ENCODE data around the gene MRNIP.

The MRNIP gene

GRCh38 chr5:179817890-179818745 lies 40.5 kb downstream of the MRNIP start:
- peak overlapping the region; percentile 10 for H3K4me3 ChIP-seq (ENCODE audit: low read depth, low read length)
- TF ChIP-seq, protein P1, sequence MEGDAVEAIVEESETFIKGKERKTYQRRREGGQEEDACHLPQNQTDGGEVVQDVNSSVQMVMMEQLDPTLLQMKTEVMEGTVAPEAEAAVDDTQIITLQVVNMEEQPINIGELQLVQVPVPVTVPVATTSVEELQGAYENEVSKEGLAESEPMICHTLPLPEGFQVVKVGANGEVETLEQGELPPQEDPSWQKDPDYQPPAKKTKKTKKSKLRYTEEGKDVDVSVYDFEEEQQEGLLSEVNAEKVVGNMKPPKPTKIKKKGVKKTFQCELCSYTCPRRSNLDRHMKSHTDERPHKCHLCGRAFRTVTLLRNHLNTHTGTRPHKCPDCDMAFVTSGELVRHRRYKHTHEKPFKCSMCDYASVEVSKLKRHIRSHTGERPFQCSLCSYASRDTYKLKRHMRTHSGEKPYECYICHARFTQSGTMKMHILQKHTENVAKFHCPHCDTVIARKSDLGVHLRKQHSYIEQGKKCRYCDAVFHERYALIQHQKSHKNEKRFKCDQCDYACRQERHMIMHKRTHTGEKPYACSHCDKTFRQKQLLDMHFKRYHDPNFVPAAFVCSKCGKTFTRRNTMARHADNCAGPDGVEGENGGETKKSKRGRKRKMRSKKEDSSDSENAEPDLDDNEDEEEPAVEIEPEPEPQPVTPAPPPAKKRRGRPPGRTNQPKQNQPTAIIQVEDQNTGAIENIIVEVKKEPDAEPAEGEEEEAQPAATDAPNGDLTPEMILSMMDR (IDR thresholded peaks at IDR 0.05; ENCODE audit: low read depth, low read length, missing control alignments), result no peak
- no peak for DNase-seq (ENCODE audit: low read depth)
- in situ Hi-C loops (cut with HindIII; ENCODE audit: low sequenced_read_pairs), result no loop called here

DNA sequence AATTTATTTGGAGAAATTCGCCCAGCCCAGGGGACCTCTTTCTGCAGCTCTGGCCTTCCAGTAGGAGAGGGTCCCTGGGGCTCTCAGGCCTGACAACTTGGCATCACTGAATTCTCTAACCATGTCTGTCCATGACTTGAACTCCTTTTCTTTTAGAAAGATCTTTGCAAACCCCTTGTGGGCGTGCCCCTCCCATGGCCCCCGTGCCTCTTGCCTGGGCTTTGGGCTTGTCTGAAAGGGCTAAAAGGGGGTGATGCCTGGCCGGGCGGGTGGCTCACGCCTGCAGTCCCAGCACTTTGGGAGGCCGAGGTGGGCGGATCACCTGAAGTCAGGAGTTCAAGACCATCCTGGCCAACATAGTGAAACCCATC lies 41.2 kb downstream of the MRNIP start:
- in situ Hi-C loops (cut with HindIII; ENCODE audit: low sequenced_read_pairs), result no loop called here
- DNase-seq (ENCODE audit: low read depth), result no peak
- no peak overlapping the region for H3K4me3 ChIP-seq (ENCODE audit: low read depth, low read length)
- TF ChIP-seq, protein P1 (IDR thresholded peaks at IDR 0.05; ENCODE audit: low read depth, low read length, missing control alignments), result no peak

- no peak for DNase-seq (ENCODE audit: low read depth)
- TF ChIP-seq, protein P1 (IDR thresholded peaks at IDR 0.05; ENCODE audit: low read depth, low read length, missing control alignments), result no peak
- in situ Hi-C loops (cut with HindIII; ENCODE audit: low sequenced_read_pairs), result no loop called here
- peak overlapping the region; percentile 25 for H3K4me3 ChIP-seq (ENCODE audit: low read depth, low read length)
Measured at GRCh38 chr5:179816796-179817469, 41.7 kb downstream of the MRNIP start.

DNA sequence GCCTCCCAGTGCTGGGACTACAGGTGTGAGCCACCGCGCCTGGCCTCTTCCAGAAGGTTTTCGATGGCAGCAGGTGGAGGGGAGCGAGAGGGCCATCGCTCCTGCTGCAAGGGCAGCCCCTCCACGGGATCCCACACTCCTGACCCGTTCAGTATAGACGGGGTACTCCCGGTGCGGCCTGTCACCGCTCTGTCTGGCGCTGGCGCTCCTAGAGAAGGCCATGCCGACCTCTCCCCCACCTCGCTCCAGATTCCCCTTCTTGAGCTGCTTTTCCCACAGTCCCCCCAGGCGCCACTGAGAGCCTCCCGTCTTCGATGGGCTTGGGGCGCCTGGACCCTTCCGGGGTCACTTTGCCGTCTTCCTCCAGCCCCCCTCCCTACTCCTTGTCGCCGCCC lies 42.2 kb downstream of the MRNIP start:
- H3K4me3 ChIP-seq (ENCODE audit: low read depth, low read length), result peak overlapping the region; percentile 25
- no peak for DNase-seq (ENCODE audit: low read depth)
- in situ Hi-C loops (cut with HindIII; ENCODE audit: low sequenced_read_pairs), result no loop called here
- TF ChIP-seq, protein P1 (IDR thresholded peaks at IDR 0.05; ENCODE audit: low read depth, low read length, missing control alignments), result no peak

DNA sequence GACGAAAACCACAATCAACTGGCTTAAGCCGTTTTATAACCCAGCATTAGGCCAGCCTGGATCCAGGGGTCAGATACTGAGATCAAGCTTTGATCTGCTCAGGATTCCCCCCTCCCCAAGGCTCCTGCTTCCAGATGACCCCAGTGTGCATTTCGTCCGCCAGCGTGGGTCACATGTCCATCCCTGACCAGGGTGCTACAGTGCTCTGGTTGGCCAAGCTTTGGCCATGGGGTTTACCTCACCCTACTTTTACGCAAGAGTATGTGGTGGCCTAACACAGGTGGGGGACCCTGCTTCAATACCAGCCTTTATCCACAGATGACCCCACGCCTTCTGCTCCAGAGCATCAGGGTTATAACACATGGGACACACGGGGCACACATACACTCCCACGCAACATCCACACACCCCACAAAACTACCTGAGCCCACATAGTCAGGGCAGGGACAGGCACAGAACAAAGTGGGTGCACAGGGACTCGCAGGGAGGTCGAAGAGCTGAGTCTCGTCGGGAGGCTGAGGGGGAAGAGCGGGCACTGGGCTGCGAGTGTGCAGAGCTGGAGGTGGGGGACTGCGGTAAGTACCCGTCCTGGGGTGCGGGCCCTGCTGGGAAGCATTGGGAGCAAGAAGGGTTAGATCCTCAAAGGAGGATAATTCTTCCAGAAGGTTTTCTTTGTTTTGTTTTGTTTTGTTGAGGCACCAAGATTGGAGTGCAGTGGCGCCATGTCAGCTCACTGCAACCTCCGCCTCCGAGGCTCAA lies 42.9 kb downstream of the MRNIP start:
- no peak overlapping the region for H3K4me3 ChIP-seq (ENCODE audit: low read depth, low read length)

DNA sequence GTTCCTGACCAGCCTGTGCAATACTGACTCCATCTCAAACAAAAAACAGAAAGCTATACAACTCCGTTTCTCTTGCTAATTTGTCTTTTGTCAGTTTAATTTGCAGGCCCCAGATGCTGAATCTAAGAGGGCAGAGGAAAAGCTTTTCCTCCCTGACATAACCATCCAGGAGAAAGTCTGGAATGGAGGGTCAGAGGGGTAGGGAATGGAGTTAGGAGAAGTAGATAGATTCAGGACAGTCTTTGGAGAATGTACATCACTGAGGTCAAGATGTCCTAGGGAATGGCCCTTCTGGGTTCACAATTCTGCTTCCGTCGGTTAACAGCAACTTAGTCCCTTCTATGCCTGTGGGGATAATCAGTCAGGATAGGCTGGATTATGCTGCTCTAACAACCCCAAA lies 44.5 kb downstream of the MRNIP start:
- DNase-seq (ENCODE audit: low read depth), result no peak
- TF ChIP-seq, protein P1 (IDR thresholded peaks at IDR 0.05; ENCODE audit: low read depth, low read length, missing control alignments), result no peak
- in situ Hi-C loops (cut with HindIII; ENCODE audit: low sequenced_read_pairs), result no loop called here

More for the DNA sequence above, 42.9 kb downstream of the MRNIP start:
- TF ChIP-seq, protein P1 (IDR thresholded peaks at IDR 0.05; ENCODE audit: low read depth, low read length, missing control alignments), result no peak
- DNase-seq (ENCODE audit: low read depth), result no peak
- in situ Hi-C loops (cut with HindIII; ENCODE audit: low sequenced_read_pairs), result no loop called here

More for the DNA sequence above, 44.5 kb downstream of the MRNIP start:
- no peak overlapping the region for H3K4me3 ChIP-seq (ENCODE audit: low read depth, low read length)

All from astrocyte of the cerebellum (primary cell).